HS-27A (cell line): ENCODE measurements around the gene MOV10L1.
A peak's percentile ranks its signal among the peaks of the same experiment; 100 is the strongest.

Experiments
- DNase-seq: peaks from one replicate; pipeline ENCODE4 v3.0.0-alpha.2; 2012; ENCODE audit warnings: low read depth, missing footprints

The MOV10L1 gene

DNA sequence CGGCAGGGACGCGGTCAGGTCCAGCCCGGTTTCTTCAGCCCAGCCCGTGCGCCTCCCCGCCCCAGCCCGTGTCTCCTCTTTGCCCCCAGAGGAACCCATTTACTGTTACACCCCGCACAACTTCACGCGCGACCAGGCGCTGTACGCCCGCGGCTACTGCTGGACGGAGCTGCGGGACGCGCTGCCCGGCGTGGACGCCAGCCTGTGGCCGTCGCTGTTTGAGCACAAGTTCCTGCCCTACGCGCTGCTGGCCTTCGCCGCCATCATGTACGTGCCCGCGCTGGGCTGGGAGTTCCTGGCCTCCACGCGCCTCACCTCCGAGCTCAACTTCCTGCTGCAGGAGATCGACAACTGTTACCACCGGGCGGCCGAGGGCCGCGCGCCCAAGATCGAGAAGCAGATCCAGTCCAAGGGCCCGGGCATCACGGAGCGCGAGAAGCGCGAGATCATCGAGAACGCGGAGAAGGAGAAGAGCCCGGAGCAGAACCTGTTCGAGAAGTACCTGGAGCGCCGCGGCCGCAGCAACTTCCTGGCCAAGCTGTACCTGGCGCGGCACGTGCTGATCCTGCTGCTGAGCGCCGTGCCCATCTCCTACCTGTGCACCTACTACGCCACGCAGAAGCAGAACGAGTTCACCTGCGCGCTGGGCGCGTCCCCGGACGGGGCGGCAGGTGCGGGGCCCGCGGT, 87.2 kb downstream of the MOV10L1 start:
- no peak for DNase-seq

DNA sequence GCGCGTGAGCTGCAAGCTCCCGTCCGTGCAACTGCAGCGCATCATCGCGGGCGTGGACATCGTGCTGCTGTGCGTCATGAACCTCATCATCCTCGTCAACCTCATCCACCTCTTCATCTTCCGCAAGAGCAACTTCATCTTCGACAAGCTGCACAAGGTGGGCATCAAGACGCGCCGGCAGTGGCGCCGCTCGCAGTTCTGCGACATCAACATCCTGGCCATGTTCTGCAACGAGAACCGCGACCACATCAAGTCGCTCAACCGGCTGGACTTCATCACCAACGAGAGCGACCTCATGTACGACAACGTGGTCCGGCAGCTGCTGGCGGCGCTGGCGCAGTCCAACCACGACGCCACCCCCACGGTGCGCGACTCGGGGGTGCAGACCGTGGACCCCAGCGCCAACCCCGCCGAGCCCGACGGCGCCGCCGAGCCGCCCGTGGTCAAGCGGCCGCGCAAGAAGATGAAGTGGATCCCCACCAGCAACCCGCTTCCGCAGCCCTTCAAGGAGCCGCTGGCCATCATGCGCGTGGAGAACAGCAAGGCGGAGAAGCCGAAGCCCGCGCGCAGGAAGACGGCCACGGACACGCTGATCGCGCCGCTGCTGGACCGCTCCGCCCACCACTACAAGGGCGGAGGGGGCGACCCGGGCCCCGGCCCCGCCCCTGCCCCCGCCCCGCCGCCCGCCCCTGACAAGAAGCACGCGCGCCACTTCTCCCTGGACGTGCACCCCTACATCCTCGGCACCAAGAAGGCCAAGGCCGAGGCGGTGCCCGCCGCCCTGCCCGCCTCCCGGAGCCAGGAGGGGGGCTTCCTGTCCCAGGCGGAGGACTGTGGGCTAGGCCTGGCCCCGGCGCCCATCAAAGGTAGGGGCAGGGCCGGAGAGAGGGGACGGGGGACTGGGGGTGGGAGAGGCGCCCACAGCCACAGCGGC, 88.0 kb downstream of the MOV10L1 start:
- no peak for DNase-seq

DNA sequence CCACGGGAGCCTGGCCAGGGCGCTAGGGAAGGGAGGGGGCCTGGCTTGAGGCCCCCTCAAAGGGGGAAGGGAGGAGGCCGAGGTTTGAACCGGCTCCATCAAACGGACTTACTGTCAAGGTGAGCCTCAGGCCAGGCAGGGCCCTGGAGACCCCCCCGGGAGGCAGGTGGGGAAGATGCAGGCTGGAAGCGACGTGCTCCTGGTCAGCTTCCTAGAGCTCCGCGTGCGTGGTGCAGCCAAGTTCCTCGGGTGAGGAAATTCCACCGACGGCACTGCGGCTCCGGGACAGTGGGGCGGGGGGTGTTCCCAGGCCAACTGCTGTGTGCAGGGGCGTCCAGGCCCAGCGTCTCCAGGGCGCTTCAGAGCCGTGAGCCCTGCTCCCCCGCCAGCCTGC, 88.7 kb downstream of the MOV10L1 start:
- no peak for DNase-seq

DNA sequence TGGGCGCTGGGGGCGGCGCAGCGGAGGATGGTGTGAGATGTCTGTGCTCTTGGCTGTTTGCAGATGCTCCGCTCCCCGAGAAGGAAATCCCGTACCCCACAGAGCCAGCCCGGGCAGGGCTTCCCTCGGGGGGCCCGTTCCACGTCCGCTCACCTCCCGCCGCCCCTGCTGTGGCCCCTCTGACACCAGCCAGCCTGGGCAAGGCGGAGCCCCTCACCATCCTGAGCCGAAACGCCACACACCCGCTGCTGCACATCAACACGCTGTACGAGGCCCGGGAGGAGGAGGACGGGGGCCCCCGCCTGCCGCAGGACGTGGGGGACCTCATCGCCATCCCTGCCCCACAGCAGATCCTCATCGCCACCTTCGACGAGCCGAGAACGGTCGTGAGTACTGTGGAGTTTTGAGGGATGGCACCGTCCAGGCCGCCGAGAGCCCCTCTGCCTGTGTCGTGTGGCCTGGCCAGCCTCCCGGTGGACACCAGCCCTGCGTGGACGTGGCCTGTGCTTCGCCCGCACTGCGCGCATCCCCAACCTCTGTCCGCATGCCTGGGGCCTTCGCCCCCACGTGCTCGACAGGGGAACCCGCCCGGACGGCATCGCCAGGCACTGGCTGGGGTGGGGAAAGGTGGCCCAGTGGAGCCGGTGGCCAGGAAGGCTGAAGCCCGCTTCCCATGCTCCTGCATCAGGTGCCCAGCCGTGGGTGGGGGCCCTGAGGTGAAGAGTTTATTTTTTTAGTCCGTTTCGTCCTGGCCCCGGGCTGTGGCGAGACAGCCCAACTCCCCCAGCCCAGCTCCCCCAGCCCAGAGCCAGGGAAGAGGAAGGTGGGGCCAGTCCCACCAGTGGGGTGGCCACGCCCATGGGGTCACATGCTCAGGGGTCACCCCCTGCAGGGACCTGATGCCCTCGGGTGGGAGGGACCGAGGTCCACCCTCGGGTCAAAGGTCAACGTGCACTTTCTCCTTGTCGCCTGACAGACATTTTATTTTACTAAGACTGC, 89.4 kb downstream of the MOV10L1 start:
- DNase-seq = no peak

DNA sequence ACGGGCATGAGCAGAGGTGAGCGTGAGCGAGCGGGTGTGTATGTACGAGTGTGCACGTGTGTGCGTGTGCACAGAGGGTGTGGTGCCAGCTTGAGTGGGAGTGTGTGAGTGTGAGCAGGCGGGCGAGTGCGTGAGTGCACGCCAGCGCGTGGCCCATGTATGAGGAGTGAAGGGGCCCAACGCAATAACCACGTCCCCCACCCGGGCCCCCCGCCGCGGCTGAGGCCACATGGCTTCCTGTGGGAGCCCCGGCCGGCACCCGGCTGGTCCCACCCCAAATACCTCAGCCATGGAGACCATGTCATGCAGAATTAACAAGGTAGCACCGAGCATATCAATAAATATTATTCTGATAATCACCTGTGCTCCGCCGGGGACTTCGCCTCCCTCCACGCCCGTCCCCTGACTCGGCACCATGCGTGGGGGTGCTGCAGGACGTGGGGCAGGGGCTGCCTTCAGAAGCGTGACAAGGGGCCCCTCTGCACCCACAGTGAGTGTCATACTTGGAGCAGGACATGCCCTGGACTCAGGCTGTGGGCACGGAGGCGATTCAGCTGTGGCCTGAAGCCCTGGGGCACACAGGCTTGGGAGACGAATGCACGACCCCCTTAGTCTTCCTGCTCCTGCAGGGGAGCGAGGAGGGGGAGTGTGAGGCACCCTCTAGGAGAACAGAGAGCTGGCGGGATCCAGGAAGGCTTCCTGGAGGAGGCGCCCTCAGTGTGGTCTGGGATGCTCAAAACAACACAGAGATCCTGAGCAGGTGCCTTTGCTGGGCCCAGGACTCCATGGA, 90.3 kb downstream of the MOV10L1 start:
- no peak for DNase-seq

DNA sequence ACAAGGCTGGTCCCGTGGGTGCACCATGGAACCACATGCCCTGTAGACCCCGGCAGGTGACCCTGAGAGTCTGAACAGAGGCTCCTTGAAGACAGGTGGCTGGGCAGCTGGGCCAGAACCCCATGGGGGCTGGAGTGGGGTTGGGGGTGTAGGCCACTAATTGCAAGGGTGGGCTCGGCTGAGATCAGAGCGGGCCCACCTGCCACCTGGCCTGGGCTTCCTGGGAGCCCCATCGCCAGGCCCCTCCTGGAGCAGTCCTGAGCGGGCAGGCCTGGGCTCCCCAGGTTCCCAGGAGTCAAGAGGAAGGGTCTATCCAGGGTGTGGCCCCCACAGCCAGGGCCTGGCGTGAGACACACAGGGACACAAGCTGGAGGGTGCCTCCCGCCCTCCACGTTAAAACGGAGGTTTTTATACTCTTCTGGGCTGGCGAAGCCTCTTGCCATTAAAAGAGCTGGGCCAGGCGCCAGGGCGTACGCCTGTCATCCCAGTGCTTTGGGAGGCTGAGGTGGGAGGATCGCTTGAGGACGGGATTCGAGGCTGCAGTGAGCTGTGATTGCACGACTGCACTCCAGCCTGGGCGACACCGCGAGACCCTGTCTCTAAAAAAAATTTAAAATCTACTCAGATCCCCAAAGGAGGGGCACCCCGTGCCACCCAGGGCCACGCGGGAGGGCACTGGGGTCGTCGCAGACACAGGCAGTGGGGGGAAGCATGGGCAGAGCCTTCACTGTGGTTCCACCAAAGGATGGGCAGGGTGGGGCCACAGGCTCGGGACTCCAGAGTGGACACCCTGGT, 91.1 kb downstream of the MOV10L1 start:
- DNase-seq = no peak

DNA sequence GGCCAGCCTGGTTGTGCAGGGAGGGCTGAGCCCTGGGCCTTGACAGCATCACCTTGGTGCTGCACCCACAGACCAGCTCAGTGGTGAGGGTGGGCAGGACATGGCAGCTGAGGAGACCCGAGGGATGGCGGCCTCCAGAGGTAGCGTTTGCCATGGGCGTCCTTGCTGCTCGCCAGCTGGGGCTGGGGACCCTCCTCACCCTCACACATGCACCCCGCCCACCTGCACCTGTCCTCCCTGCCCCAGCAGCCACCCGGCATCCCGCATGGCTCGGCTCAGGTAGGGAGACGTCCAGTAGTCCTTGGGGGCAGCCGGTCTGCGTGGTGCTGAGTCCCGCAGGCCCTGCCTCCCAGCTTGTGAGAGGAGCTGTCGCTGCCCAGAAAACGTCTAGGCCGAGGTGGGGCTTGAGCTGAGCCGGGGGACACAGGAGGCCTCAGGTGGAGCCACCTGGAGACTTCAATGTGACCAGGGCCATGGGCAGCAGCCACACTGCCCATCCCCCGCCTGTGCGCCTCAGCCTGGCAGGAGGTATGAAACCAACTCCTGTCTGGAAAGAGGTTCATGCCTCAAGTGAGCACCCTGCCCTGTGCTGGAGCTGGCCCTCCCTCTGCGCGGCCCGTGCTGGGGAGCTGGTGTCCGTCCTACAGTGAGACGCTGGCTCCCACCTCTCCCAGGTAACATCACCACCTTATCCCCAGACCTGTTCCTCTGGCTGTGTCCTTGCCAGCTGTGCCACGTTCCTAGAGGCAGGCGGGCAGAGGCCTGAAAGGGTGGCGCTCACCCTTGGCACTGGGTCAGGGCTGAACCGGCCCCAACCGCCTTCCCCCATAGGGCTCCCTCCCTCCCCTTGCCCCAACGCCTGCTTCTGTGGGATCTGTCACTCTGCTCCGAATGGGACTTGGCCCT, 92.6 kb downstream of the MOV10L1 start:
- DNase-seq = no peak

DNA sequence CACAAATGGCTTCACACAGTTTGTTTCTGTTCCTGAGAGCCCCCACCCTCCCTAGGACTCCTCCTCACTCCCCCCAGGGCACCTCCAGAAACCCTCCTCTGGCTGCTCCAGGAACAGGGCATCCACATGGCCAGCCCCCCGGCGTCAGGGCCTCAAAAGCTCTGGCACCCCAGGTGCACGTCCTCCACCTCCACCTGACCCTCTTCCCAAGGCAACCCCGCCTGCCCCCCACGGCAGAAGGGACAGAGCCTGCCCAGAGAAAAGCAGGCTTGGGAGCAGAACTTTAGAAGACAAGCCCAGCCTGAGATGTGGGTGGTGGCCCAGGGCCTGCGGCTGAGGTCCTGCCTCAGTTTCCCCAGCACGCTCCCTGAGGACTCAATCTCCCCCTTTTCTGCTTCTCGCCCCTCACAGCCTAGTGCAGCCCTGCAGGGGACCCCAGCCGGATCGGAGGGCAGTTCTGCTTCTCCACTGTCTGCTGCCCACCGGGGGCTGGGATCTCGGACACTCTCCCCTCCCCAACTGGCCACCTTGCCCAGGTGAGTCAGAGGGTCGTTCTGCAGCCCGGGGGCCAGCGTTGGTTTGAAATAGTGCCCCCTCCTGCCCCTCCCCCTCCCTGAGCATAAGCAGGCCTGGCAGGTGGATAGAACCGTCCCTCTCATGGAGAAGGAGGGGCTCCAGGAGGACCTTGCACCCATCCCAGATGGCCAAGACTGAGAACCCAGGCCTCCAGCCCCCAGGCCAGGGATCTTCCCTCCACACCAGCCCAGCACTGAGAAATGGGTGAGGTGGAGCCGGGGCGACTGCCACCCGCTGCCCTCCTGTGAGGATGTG, 93.5 kb downstream of the MOV10L1 start:
- DNase-seq = no peak

DNA sequence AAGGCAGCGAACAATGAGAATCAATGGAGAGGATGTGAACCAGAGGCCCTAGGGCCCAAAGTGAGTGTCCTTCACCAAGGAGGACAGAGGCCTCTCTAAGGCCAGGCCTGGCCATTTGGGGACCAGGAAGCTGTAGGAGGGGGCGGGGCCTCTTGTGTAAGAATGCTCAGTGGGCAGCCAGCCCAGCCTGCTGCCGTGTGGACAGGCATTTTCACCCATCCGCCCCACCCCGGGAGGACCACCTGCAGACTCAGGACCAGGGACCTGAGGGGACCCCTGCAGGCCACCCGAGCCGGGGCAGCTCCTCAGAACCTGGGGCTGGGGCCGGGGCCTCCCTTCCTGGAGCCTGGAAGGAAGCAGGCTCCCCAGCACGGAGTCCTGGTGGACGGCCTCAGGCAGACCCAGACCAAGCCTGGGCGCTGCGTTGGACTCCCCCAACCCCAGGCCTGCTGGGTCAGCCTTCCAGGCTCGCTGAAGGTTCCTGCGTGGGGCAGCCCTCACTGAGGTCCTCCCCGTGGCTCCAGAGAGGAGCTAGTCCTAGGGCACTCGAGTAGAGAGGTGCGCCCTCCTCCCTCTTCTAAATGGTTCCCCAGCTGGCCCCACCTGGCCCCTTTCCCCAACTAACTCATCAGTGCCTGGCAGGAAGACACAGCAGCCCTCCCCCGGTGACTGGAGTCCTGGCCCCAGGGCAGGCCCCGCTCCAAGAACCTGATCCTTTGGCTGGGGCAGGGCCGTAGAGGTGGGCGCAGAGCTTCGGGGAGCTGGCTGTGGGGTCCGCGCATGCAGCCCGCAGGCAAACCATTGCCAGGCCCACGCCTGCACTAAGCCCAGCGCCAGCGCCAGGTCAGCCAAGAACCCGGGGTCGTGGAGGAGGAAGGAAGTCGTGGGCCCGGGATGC, 94.4 kb downstream of the MOV10L1 start:
- no peak for DNase-seq

DNA sequence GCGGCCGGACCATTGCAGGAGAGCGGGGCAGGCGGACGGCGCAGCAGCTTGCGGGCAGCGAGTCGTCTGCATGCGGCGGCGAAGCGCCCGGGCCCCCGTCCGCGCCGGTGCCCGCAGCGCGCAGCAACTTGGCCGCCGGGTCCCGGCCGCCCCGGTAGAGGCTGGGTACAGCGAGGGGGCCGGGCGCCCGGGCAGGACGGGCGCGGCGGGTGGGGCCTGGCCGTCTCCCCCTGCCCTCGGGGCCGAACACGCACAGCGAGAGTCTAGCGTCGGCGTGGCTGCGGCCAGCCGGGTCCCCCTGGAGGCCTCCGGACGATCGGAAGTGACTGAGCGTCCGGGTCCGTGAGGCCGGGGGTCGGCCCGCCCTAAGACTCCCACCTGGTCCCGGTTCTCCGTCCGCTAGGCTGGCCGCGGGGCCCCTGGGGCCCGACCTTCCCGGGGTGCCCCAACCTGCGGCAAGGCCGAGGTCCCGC, 95.1 kb downstream of the MOV10L1 start:
- no peak for DNase-seq

DNA sequence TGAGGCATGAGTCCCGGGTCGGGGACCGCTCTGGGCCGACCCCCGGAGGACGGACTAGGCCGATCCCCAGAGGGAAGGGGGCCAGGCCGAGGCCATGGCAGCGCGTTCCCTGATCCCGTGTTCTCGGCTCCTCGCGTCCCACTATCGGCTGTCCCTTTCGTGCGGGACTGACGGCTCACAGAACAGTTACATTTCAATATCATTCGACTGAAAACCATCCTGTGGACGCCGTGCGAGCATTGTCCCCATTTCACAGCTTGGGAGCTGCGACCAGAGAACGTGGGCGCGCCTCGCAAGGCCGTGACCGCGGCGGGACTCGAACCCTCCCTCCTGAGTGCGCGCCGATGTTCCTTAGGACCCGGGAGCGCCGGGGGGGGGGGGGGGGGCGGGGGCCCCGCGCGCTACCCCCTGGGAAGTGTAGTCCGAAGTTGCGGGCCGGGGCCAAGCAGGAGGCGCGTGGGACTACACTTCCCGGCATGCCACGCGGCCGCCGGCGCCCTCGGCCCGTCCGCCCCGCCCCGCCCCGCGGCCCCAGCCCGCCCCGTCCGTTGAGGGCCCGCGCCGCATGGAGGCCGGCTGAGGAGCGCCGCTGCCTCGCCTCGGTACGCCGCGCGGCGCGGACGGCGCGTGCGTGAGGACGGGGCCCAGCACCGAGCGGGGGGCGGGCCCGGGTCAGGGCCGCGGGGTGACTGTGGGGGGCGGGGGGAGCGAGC, 95.7 kb downstream of the MOV10L1 start, which contains the start of gene TRABD:
TRABD (plus strand) TSS at position 539 of the 713 bp plus-strand sequence. CDS start 7,148 bp downstream, outside the sequence.
- DNase-seq = peak; percentile 17

DNA sequence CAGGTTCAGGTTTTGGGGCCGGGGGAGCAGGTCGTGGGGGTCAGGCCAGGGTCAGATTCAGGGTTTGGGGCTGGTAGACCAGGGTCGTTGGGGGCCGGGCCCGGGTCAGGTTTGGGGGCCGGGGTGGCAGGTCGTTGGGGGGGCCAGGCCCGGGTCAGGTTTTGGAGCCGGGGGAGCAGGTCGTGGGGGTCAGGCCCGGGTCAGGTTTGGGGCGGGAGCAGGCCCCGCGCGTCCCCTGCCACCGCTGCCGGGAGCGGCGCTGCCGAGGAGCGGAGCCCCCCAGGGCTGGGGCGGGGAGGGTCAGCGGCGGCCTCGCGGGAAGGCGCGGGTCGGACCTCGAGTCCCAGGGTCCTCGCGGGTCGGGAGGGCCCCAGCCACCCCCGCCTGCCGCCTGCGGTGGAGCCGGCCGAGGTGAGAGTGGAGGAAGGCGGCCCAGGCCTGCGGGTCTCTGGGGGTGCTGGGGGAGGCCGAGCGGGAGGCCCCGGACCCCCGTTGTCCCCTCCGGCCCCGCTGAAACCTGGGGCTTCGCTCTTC, 96.4 kb downstream of the MOV10L1 start:
- no peak for DNase-seq

DNA sequence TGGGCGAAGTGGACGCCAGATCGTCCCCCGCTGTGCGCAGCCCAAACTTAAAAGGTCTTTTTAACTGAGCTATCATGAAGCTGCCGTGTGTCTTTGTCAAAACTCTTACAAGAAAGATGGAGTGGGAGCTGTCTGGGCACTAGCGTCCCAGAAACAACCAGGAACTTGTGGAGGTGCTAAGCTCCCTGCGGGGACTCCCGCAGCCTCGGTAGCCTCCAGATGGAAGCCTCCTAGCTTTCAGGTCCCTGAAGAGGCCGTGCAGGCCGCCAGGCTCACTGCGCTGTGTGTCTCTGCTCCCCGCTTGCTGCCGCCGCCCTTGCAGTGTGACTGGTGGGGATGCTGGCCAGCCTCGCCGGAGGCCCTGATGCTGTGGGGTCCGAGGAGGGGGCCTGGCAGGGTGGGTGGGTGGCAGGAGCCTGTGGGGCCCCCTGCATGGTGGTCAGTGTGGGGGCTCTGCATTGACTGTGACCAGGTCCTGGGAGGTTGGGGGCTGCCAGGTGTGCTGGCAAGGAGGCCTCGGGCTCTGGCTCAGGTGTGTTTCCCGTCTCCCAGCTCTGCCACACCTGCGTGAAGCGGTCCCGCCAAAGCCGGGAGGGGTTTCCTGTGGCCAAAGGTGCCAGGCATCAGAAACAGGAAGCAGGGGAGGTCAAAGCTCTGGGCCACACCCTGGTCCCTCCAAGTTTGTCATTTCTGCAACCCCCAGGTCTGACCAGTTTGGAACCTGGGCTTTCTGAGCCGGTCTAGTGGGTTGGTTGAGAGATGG, 97.1 kb downstream of the MOV10L1 start:
- DNase-seq = no peak

DNA sequence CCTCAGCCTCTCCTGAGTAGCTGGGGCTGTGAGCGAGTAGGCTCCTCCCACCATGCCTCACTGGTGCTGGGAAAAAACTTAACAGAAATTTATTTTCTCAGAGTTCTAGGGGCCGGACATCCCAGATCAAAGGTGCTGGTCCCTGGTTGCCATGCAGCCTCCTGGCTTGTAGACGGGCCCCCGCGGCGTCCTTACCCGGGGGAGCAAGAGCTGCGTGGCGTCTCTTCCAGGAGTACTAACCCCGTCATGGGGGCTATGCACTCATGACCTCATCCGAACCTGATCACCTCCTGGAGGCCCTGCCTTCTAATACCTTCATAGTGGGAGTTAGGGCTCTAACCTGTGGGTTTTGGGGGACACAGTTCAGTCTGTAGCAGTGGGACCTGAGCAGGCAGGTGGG, 98.5 kb downstream of the MOV10L1 start:
- no peak for DNase-seq

DNA sequence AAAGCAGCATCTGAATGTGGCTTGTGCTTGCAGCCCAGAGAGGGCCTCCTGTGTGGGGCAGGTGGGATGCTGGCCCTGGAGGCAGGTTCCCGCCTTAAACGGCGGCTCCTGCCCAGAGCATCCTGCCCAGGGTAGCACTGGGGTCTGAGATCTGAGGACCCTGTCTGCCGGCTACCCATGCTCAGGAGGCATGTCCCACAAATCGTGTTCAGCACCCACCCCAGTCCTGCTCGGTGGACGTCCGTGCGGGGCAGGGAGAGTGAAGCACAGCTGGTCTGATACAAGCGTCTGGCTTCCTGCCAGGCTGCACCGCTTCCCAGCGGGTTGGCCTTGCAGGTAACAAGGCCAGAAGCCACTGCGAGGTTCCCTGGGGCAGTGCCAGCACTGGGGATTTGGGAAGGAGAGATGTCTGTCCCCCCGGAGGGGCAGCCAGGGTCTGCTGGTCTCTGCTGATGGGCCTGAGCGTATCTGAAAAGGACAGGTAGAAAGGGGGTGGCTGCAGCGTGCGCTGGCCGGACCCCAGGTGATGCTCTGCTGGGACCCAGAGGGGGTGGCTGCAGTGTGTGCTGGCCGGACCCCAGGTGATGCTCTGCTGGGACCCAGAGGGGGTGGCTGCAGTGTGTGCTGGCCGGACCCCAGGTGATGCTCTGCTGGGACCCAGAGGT, 99.5 kb downstream of the MOV10L1 start:
- no peak for DNase-seq
